HL-60 (cell line): ENCODE measurements around the gene PLD2.

Experiments
- GABPA ChIP-seq: IDR thresholded peaks from 2 replicates; pipeline ENCODE4 v1.6.1; 2012; ENCODE audit warnings: low read depth
- POLR2AphosphoS5 ChIP-seq: IDR thresholded peaks from 2 replicates; pipeline ENCODE4 v1.6.1; 2012; ENCODE audit warnings: low read depth
- SPI1 ChIP-seq: IDR thresholded peaks from 2 replicates; pipeline ENCODE4 v1.6.1; 2012; ENCODE audit warnings: low read depth, mild to moderate bottlenecking, borderline replicate concordance
- TF ChIP-seq, protein P1 (sequence below): IDR thresholded peaks from one replicate; pipeline ENCODE4 v1.5.1; 2011; ENCODE audit warnings: low read length, control low read depth, inconsistent platforms; ENCODE audit not compliant: insufficient read depth
- TF ChIP-seq, protein P2 (sequence below): IDR thresholded peaks from 2 replicates; pipeline ENCODE4 v1.6.1; 2012; ENCODE audit warnings: low read depth; ENCODE audit not compliant: insufficient replicate concordance

DNA sequence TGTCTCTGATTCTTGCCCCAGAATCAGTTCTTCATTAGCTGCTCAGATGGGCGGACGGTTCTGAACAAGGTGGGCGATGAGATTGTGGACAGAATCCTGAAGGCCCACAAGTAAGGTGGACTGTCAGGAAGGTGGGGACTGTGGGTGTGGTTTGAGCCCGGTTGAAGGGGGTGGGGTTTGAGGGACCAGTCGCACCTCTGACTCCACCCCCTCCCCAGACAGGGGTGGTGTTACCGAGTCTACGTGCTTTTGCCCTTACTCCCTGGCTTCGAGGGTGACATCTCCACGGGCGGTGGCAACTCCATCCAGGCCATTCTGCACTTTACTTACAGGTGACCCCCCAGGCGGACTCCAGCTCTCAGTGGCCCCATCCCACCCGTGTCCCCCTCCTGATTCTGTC, 11.3 kb downstream of the PLD2 start:
- TF ChIP-seq, protein P1, sequence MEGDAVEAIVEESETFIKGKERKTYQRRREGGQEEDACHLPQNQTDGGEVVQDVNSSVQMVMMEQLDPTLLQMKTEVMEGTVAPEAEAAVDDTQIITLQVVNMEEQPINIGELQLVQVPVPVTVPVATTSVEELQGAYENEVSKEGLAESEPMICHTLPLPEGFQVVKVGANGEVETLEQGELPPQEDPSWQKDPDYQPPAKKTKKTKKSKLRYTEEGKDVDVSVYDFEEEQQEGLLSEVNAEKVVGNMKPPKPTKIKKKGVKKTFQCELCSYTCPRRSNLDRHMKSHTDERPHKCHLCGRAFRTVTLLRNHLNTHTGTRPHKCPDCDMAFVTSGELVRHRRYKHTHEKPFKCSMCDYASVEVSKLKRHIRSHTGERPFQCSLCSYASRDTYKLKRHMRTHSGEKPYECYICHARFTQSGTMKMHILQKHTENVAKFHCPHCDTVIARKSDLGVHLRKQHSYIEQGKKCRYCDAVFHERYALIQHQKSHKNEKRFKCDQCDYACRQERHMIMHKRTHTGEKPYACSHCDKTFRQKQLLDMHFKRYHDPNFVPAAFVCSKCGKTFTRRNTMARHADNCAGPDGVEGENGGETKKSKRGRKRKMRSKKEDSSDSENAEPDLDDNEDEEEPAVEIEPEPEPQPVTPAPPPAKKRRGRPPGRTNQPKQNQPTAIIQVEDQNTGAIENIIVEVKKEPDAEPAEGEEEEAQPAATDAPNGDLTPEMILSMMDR: no peak
- TF ChIP-seq SPI1 (no peak), POLR2AphosphoS5 (no peak), GABPA (no peak)
- TF ChIP-seq, protein P2, sequence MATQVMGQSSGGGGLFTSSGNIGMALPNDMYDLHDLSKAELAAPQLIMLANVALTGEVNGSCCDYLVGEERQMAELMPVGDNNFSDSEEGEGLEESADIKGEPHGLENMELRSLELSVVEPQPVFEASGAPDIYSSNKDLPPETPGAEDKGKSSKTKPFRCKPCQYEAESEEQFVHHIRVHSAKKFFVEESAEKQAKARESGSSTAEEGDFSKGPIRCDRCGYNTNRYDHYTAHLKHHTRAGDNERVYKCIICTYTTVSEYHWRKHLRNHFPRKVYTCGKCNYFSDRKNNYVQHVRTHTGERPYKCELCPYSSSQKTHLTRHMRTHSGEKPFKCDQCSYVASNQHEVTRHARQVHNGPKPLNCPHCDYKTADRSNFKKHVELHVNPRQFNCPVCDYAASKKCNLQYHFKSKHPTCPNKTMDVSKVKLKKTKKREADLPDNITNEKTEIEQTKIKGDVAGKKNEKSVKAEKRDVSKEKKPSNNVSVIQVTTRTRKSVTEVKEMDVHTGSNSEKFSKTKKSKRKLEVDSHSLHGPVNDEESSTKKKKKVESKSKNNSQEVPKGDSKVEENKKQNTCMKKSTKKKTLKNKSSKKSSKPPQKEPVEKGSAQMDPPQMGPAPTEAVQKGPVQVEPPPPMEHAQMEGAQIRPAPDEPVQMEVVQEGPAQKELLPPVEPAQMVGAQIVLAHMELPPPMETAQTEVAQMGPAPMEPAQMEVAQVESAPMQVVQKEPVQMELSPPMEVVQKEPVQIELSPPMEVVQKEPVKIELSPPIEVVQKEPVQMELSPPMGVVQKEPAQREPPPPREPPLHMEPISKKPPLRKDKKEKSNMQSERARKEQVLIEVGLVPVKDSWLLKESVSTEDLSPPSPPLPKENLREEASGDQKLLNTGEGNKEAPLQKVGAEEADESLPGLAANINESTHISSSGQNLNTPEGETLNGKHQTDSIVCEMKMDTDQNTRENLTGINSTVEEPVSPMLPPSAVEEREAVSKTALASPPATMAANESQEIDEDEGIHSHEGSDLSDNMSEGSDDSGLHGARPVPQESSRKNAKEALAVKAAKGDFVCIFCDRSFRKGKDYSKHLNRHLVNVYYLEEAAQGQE: no peak
